Body of pancreas (tissue), 4 donors: ENCODE results near the gene IZUMO1R.

Experiments used
- CTCF ChIP-seq, 7 experiments: fragments of 450-650 bp in 4 of 7; fragments of 200-600 bp in 3 of 7; sonication (generic) in 3 of 7; IDR thresholded peaks; one replicate each; pipeline ENCODE4 v1.5.1; 2016 to 2019; ENCODE audit warnings: antibody characterized with exemption in 7 of 7
- POLR2A ChIP-seq, 3 donors: fragments of 450-650 bp; IDR thresholded peaks; one replicate each; pipeline ENCODE4 v1.6.1; 2016; ENCODE audit warnings: antibody characterized with exemption in 3 of 3, mild to moderate bottlenecking in 2 of 3

DNA sequence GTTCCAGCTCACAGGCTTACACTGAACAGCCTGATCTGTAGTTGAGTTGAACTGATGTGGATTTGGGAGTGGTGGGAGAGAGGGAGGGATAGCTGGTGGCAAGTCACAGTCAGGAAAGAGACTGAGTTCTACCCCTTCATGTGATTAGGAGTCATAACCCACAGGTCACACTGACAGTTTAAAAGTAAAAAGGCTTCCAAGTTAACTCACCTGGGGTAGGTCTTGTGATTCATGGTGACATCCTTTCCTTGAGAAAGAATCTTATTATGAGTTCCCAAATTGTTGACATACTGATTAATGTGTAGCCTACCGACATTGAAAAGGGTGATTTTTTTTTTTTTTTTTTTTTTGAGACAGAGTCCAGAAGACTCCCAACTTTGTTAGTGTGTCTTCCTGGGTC is 5.4 kb downstream of the IZUMO1R start:
- TF ChIP-seq CTCF (IDR thresholded peaks at IDR 0.05) (no peak), POLR2A (IDR thresholded peaks at IDR 0.05) (no peak)
